Stimulated activated CD4-positive, alpha-beta T cell treated with anti-CD3 and anti-CD28 coated beads, Interleukin-1b, Interleukin-23, amount 100 ng/mL, for 4 hours (primary cell): ENCODE measurements around the gene RGS9.

ENCODE experiments used
- DNase-seq, 2 donors: peaks; one replicate each; pipeline ENCODE4 v3.0.0-alpha.2; 2020; ENCODE audit warnings: low read depth in 2 of 2

Gene RGS9

DNA sequence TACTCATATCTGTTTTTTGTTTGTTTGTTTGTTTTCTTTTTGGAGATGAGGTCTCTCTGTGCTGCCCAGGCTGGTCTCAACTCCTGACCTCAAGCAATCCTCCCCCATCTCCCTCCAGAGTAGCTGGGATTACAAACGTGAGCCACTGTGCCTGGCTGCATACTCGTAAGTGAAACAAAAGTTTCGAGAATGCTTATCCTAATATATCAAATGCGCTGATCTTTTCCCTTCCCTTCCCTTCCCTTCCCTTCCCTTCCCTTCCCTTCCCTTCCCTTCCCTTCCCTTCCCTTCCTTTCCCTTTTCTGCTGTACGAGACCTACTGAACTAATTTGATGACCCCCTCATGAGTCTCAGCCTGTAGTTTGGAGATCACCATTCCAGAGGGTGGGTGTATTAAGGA is 122.1 kb downstream of the RGS9 start:
- no peak for DNase-seq

GRCh38 chr17:65259696-65260485 is 122.7 kb downstream of the RGS9 start:
- no peak for DNase-seq

DNA sequence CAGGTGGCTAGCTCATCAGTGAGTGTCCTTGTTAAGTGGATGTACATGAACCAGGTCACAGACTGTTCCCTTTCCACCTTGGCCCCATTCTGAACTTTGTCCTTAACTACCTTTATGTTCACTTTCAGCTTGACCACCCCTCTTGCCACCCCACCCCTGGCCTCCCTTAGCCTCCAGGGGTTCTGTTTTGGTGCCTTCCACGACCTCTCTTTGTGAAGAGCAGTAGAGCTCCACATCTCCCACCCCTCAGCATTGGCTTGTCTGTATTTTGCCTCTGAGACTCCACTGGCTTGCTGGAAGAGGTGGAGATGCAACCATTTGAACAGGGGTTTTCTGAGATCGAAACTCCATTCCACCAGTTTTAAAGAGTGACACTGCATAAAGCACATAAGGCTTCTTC is 123.5 kb downstream of the RGS9 start:
- DNase-seq: no peak

DNA sequence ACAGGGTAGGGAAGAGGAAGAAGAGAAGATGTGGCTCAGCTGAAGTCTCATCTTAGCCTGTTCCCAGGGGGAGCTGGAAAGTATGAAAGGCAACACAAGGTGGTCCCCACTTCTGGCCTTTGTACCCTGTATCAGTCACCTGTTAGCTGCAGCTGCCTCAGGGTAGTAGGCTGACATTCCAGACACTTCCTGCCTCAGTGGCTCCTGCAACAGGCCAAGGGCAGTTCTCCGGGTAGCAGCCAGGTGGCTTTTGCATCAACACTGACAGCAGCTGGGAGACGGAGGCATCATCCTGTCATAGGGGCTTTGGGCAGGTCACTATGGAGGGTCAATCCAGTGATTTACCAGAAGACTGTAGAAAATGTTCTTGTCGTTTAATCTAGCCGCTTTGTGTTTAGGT is 124.0 kb downstream of the RGS9 start:
- DNase-seq: no peak

- DNase-seq: no peak
Observed at GRCh38 chr17:65261682-65262636, 124.8 kb downstream of the RGS9 start.

- no peak for DNase-seq
Observed at GRCh38 chr17:65265276-65265675, 128.1 kb downstream of the RGS9 start.

DNA sequence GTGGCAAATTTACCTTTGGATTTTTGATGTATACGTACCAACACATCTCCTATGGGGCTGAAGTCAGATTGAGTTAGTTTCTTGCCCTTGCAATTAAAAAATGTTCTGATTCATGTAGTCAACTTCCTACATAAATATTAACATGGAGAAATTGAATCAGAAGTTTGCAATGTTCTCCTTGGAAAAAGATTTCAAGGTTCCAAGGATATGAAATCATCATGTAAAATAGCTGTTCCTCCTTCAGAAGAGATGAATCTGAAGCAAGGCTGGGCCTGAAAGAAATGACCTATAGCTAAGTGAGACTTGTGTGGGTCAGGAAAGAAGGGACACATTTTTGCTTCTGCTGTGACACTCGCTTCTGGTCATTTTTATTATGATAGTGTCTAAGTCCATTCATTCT is 131.7 kb downstream of the RGS9 start:
- no peak for DNase-seq

DNA sequence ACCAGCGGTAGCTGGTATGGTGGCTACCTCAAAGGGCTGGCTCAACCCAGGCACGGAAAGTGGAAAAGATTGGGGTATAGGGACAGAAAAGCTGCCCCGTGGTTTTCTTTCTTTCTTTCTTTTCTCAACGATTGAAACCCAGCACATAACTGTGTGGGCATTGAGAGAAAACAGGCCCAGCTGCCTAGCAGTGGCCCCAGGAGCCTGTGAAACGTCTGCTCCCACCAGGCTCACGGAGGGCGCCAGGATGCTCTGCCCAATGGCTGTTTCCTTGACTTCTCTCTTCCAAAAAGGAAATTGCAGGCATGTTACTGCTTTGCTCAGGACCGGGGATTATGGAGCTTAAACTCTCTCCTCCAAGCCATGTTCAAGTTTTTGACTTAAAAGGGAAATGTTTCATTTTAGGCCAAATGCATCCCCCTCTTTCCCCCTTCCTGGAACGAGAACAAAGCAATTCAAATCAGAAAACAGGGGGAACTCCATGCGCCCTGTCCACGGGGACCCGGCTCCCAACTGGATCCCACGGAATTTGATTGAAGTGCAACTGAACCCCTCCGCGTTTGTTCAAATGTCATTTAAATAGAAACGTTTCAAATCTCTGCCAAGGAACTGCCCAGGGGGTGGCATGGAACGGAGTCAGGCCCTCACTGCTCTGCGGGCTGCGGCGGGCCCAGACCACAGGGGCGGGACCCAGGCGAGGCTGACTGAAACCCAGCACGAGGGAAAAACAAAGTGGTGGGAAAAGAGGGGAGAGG is 133.5 kb downstream of the RGS9 start:
- no peak for DNase-seq

GRCh38 chr17:65271296-65271695 is 134.1 kb downstream of the RGS9 start:
- DNase-seq: no peak
